ENCODE measurements around the gene TSPYL4.

TSPYL4 gene

DNA sequence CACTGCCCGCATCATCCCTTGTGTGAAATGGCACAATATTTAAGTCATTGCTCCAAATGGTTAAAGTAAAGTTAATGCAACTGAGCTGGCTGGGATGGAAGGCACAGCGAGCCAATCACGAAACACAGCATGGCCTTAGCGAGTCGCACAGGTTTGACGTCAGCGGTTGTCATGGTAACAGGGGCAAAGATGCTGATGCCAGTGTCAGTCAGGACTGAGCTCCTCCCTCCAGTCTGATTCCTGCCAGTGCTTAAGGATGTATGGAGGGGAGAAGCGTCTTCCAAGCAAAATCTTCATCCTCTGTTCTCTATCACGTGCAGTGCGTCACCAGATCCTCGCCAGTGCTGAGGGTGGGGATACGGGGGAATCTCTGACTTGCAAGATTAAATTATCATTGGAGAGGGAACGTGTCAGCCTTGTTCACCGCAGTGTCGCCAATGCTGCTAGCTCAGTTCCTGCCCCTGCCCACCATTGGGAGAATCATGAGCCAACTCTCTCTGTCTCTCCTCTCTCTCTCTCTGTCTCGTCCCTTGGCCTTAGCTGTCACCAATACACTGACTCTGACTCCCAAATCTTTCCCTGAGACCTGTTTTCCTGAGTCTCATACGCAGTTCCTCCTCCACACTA lies 24.5 kb downstream of the TSPYL4 start:
- Histone ChIP-seq H3K27ac (ENCODE audit: low read depth, low read length) (no peak overlapping the region), H2AFZ (ENCODE audit: low read length, unreplicated experiment) (no peak overlapping the region), H3K27me3 (ENCODE audit: insufficient read depth, low read length) (no peaks in the 10 kb centered on the region), H3K36me3 (ENCODE audit: insufficient read depth, low read length) (no peaks in the 10 kb centered on the region), H3K79me2 (ENCODE audit: control insufficient read depth, insufficient read depth, low read length, unreplicated experiment) (no peaks in the 10 kb centered on the region), H3K4me1 (ENCODE audit: control insufficient read depth, insufficient read depth, low read length, unreplicated experiment) (no peaks in the 10 kb centered on the region), H3K4me3 (ENCODE audit: low read depth, low read length) (peak overlapping the region; percentile 47; the same call in 1 of the 2 replicates)

DNA sequence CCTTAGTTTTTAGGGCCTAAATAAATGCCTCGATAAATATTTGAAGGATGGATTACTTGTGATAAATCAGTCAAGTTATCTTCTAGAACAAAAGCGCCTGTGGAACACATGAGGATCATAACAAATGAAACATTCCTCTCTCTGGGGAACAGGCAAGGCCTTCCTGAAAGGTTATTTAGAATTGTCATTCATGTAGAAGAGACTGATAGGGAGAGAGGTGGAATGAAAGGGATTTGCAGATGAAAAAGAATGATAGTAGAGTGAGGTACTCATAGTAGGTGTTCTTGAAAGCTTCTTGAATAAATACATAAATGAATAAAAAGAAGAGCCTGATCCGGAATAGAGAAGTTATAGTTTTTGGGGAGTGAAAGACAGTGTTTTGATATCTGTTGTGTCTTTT lies 30.5 kb downstream of the TSPYL4 start:
- no peak overlapping the region for H3K4me3 ChIP-seq (ENCODE audit: low read depth, low read length)
- H3K36me3 ChIP-seq (ENCODE audit: insufficient read depth, low read length), result no peaks in the 10 kb centered on the region
- peaks cover 15% of the 10 kb centered on the region for H3K4me1 ChIP-seq (ENCODE audit: control insufficient read depth, insufficient read depth, low read length, unreplicated experiment)
- no peaks in the 10 kb centered on the region for H3K27me3 ChIP-seq (ENCODE audit: insufficient read depth, low read length)
- no peaks in the 10 kb centered on the region for H3K79me2 ChIP-seq (ENCODE audit: control insufficient read depth, insufficient read depth, low read length, unreplicated experiment)
- H3K27ac ChIP-seq (ENCODE audit: low read depth, low read length), result no peak overlapping the region
- H2AFZ ChIP-seq (ENCODE audit: low read length, unreplicated experiment), result no peak overlapping the region

DNA sequence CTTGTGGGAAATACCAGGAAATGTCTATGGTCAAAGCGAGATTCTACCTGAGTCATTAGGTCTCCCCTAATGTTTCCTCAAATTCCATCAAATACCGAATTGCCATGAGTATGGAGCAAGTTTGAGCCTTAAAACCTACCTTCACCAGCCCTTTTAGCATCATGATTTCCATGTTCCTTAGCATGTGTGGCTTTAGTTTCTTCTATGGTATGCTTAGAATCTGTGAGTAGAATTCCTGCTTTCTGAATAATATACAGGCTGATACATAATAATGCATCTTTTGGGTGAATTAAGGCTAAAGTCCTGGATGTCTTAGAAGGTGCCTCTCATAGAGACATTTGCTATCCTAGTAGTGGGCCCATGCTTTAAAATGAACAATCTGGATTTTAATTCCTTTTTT lies 32.0 kb downstream of the TSPYL4 start:
- Histone ChIP-seq H3K27me3 (ENCODE audit: insufficient read depth, low read length) (no peaks in the 10 kb centered on the region), H3K4me1 (ENCODE audit: control insufficient read depth, insufficient read depth, low read length, unreplicated experiment) (peaks cover 15% of the 10 kb centered on the region), H3K4me3 (ENCODE audit: low read depth, low read length) (no peak overlapping the region), H3K79me2 (ENCODE audit: control insufficient read depth, insufficient read depth, low read length, unreplicated experiment) (no peaks in the 10 kb centered on the region), H3K27ac (ENCODE audit: low read depth, low read length) (no peak overlapping the region), H2AFZ (ENCODE audit: low read length, unreplicated experiment) (no peak overlapping the region), H3K36me3 (ENCODE audit: insufficient read depth, low read length) (no peaks in the 10 kb centered on the region)

DNA sequence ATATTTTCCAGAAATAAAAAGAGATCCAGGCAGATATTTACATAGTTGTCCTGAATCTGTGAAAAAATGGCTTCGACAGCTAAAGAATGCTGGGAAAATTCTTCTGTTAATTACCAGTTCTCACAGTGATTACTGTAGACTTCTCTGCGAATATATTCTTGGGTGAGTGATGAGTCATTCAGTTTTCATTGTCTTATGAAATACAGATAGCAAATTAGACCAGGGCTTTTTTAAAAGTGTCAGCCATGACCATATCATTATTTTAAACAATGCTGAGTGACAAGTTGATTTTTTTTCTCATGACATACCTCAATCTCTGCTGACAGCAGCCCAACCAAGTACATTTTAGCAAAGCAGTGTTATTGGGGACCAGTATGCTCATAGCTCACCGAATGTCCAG lies 32.8 kb downstream of the TSPYL4 start:
- H3K27me3 ChIP-seq (ENCODE audit: insufficient read depth, low read length), result no peaks in the 10 kb centered on the region
- H3K4me1 ChIP-seq (ENCODE audit: control insufficient read depth, insufficient read depth, low read length, unreplicated experiment), result peaks cover 15% of the 10 kb centered on the region
- H3K4me3 ChIP-seq (ENCODE audit: low read depth, low read length), result no peak overlapping the region
- H3K36me3 ChIP-seq (ENCODE audit: insufficient read depth, low read length), result no peaks in the 10 kb centered on the region
- no peaks in the 10 kb centered on the region for H3K79me2 ChIP-seq (ENCODE audit: control insufficient read depth, insufficient read depth, low read length, unreplicated experiment)
- H3K27ac ChIP-seq (ENCODE audit: low read depth, low read length), result no peak overlapping the region; the same call in 1 of the 2 replicates
- no peak overlapping the region for H2AFZ ChIP-seq (ENCODE audit: low read length, unreplicated experiment)

DNA sequence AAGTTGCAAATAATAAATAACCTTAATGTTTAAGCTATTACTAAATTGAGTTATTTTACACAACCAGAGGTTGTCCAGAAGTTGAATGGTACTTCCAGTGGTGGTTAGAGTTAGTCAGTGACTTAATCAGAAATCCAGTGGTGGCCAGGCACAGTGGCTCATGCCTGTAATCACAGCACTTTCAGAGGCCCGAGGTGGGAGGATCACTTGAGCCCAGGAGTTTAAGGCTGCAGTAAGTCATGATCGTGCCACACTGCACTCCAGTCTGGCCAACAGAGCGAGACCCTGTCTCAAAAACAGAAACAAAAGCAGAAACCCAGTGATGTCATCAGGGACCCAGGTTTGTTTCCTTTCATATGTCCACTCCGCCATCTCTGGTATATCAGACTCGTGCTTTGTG lies 35.0 kb downstream of the TSPYL4 start:
- H3K4me3 ChIP-seq (ENCODE audit: low read depth, low read length), result no peak overlapping the region
- no peaks in the 10 kb centered on the region for H3K79me2 ChIP-seq (ENCODE audit: control insufficient read depth, insufficient read depth, low read length, unreplicated experiment)
- H3K36me3 ChIP-seq (ENCODE audit: insufficient read depth, low read length), result no peaks in the 10 kb centered on the region
- no peak overlapping the region for H3K27ac ChIP-seq (ENCODE audit: low read depth, low read length)
- no peak overlapping the region for H2AFZ ChIP-seq (ENCODE audit: low read length, unreplicated experiment)
- peaks cover 21% of the 10 kb centered on the region for H3K4me1 ChIP-seq (ENCODE audit: control insufficient read depth, insufficient read depth, low read length, unreplicated experiment)
- no peaks in the 10 kb centered on the region for H3K27me3 ChIP-seq (ENCODE audit: insufficient read depth, low read length)

DNA sequence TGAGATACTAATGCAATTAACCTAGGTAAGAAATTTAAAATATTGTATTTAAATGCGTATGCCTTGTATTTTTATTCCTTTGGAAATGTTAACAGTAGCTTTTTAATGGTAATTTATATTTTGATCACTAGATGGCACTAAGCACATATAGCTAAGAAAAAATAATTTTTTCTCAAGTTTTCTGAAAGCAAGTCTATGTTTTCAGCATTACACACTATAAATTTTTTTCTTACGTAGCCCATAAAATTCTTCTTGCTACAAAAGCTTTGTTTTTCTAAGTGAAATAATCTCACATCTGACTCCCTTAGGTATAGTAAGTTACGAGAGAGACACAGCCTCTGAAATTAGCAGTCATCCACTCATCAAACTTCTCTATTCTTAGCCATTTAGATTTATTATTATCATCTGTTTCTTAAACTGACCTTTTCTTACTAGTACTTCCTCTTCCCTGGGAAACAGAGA lies 35.7 kb downstream of the TSPYL4 start:
- Histone ChIP-seq H3K36me3 (ENCODE audit: insufficient read depth, low read length) (no peaks in the 10 kb centered on the region), H3K27ac (ENCODE audit: low read depth, low read length) (no peak overlapping the region), H2AFZ (ENCODE audit: low read length, unreplicated experiment) (no peak overlapping the region), H3K4me3 (ENCODE audit: low read depth, low read length) (no peak overlapping the region), H3K27me3 (ENCODE audit: insufficient read depth, low read length) (no peaks in the 10 kb centered on the region), H3K4me1 (ENCODE audit: control insufficient read depth, insufficient read depth, low read length, unreplicated experiment) (peaks cover 21% of the 10 kb centered on the region), H3K79me2 (ENCODE audit: control insufficient read depth, insufficient read depth, low read length, unreplicated experiment) (no peaks in the 10 kb centered on the region)

DNA sequence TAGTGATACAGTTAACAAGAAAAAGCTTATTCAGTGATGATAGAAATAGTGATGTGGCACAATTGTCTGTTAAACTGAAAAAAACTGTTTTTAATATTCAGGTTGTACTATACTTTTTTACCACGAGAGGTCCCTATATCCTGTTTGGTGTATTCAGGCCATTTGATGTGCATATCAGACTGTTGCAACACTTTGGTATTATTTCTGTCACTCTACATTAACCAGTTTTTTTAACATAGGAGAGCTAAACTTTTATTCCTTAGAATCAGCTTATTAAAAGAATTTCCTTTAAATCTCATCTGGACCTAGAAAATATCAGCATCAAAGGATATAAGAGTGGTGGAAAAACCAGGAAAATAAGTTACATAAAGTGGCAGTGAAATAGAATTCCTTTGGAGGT lies 36.8 kb downstream of the TSPYL4 start:
- Histone ChIP-seq H2AFZ (ENCODE audit: low read length, unreplicated experiment) (no peak overlapping the region), H3K27ac (ENCODE audit: low read depth, low read length) (no peak overlapping the region), H3K79me2 (ENCODE audit: control insufficient read depth, insufficient read depth, low read length, unreplicated experiment) (no peaks in the 10 kb centered on the region), H3K36me3 (ENCODE audit: insufficient read depth, low read length) (no peaks in the 10 kb centered on the region), H3K4me1 (ENCODE audit: control insufficient read depth, insufficient read depth, low read length, unreplicated experiment) (peaks cover 21% of the 10 kb centered on the region), H3K4me3 (ENCODE audit: low read depth, low read length) (no peak overlapping the region), H3K27me3 (ENCODE audit: insufficient read depth, low read length) (no peaks in the 10 kb centered on the region)

DNA sequence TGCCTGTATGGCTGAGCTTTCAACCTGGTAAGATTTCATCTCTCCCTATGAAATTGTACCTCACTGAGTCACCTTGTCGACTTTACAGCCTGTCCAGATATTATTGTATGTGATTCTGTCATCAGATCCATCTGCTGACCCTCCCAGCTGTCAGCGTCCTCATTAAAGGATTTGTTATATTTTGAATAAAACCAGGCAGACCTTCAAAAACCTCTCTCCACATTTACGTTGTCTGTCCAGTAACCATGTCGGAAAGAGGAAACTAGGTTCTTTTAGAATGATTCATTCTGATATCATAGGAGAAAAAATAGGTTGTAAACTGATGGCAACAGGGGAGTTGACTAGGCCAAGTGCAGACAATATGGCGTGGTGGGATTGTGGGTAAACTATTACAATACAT lies 38.5 kb downstream of the TSPYL4 start:
- Histone ChIP-seq H3K36me3 (ENCODE audit: insufficient read depth, low read length) (no peaks in the 10 kb centered on the region), H3K27ac (ENCODE audit: low read depth, low read length) (no peak overlapping the region), H3K4me3 (ENCODE audit: low read depth, low read length) (no peak overlapping the region), H3K27me3 (ENCODE audit: insufficient read depth, low read length) (no peaks in the 10 kb centered on the region), H2AFZ (ENCODE audit: low read length, unreplicated experiment) (no peak overlapping the region), H3K79me2 (ENCODE audit: control insufficient read depth, insufficient read depth, low read length, unreplicated experiment) (no peaks in the 10 kb centered on the region), H3K4me1 (ENCODE audit: control insufficient read depth, insufficient read depth, low read length, unreplicated experiment) (peaks cover 16% of the 10 kb centered on the region)

DNA sequence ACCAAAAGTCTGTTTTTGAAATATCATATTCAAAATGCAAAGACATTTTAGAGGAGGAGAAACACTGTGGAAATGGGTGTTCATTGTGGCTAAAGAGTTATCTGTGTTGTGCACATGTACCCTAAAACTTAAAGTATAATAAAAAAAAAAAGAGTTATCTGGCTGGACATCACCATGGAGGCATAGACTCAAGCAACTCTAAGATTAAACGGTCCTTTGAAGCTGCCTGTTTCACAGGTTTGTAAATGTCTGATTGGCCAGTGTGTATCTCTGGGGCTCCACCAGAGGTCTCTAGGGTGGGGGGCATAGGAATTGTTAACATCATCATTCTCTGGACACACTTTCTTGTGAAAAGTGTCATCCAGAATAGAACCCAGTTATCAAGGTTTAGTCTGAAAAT lies 39.2 kb downstream of the TSPYL4 start:
- Histone ChIP-seq H3K4me3 (ENCODE audit: low read depth, low read length) (no peak overlapping the region), H3K27ac (ENCODE audit: low read depth, low read length) (no peak overlapping the region), H3K4me1 (ENCODE audit: control insufficient read depth, insufficient read depth, low read length, unreplicated experiment) (peaks cover 11% of the 10 kb centered on the region), H3K79me2 (ENCODE audit: control insufficient read depth, insufficient read depth, low read length, unreplicated experiment) (no peaks in the 10 kb centered on the region), H3K36me3 (ENCODE audit: insufficient read depth, low read length) (no peaks in the 10 kb centered on the region), H3K27me3 (ENCODE audit: insufficient read depth, low read length) (no peaks in the 10 kb centered on the region), H2AFZ (ENCODE audit: low read length, unreplicated experiment) (no peak overlapping the region)

DNA sequence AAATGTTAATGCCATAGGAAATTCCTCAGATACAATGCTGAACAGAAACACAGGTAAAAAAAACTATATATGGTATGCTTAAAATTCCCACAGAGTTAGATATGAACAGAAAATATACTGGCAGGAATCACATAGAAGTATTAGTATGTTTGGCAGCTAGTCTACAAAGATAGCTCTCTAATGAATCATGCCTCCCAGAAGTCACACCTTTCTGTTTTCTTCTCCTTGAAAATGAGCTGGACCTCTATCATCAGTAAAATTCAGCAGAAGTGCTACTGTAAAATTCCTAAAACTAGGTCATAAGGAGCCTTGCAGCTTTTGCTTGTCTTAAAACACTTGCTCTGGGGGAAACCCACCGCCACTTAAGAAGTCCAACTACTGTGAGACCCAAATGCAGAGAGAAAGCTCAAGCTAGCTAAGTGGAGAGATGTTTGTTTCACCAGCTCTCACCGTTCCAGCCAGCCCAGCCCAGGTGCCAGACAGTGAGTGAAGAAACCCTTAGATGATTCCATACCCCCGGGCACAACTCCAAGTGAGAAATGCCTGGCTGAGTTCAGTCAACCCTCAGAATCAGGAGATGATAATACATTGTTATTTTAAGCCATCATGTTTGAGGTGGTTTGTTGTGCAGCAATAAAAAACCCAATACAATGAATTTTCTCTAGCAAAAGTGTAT lies 43.0 kb downstream of the TSPYL4 start:
- no peak overlapping the region for H3K27ac ChIP-seq (ENCODE audit: low read depth, low read length)
- H3K79me2 ChIP-seq (ENCODE audit: control insufficient read depth, insufficient read depth, low read length, unreplicated experiment), result no peaks in the 10 kb centered on the region
- H3K4me1 ChIP-seq (ENCODE audit: control insufficient read depth, insufficient read depth, low read length, unreplicated experiment), result peaks cover 19% of the 10 kb centered on the region
- no peaks in the 10 kb centered on the region for H3K36me3 ChIP-seq (ENCODE audit: insufficient read depth, low read length)
- H3K27me3 ChIP-seq (ENCODE audit: insufficient read depth, low read length), result no peaks in the 10 kb centered on the region
- H3K4me3 ChIP-seq (ENCODE audit: low read depth, low read length), result no peak overlapping the region
- no peak overlapping the region for H2AFZ ChIP-seq (ENCODE audit: low read length, unreplicated experiment)

DNA sequence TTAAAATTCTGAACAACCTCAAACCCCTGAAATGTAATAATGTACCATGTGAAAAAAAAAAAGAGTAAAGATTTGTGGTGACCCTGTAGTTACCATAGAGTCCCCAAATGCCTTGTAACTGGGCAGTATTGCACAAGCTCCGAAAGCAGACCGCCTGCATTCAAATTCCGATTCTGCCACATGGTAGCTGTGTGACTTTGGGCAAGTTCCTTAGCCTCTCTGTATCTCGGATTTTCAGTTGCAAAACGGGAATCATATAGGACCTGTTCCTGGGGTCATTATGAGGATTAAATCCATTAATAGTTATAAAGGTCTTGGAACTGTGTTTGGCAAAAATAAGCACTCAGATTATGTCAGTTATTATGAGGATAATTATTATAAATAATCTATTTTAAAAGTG lies 43.6 kb downstream of the TSPYL4 start:
- H3K4me1 ChIP-seq (ENCODE audit: control insufficient read depth, insufficient read depth, low read length, unreplicated experiment), result peaks cover 21% of the 10 kb centered on the region
- H3K27me3 ChIP-seq (ENCODE audit: insufficient read depth, low read length), result no peaks in the 10 kb centered on the region
- H3K4me3 ChIP-seq (ENCODE audit: low read depth, low read length), result no peak overlapping the region
- no peak overlapping the region for H2AFZ ChIP-seq (ENCODE audit: low read length, unreplicated experiment)
- no peaks in the 10 kb centered on the region for H3K36me3 ChIP-seq (ENCODE audit: insufficient read depth, low read length)
- H3K79me2 ChIP-seq (ENCODE audit: control insufficient read depth, insufficient read depth, low read length, unreplicated experiment), result no peaks in the 10 kb centered on the region
- no peak overlapping the region for H3K27ac ChIP-seq (ENCODE audit: low read depth, low read length)

Measured in ACC112 (cell line).